Measurements from ENCODE around the gene CXCR6. TPM values are rescaled to one million over a fixed set of nuclear protein-coding genes. Genes with fewer than 3 reads are reported as not detected.

The CXCR6 gene
- total RNA-seq, 4 donors from 2014 or later, result 0.38 to 2.4 (median 1.0) TPM

- TF ChIP-seq CTCF (IDR thresholded peaks at IDR 0.05; ENCODE audit: low read depth), result no peak
These were observed 1.0 kb upstream of the CXCR6 start for GRCh38 chr3:45942051-45942825.

- TF ChIP-seq CTCF (IDR thresholded peaks at IDR 0.05; ENCODE audit: low read depth), result no peak
These were observed 1.8 kb downstream of the CXCR6 start for GRCh38 chr3:45944830-45945620.

- TF ChIP-seq CTCF (IDR thresholded peaks at IDR 0.05; ENCODE audit: low read depth), result no peak
These were observed 3.0 kb downstream of the CXCR6 start for GRCh38 chr3:45946307-45946706.

- no peak for TF ChIP-seq CTCF (IDR thresholded peaks at IDR 0.05; ENCODE audit: low read depth)
These were observed 3.6 kb downstream of the CXCR6 start for GRCh38 chr3:45946875-45947274.

- no peak for TF ChIP-seq CTCF (IDR thresholded peaks at IDR 0.05; ENCODE audit: low read depth)
These were observed 4.1 kb downstream of the CXCR6 start for GRCh38 chr3:45947361-45947760.

GRCh38 chr3:45948311-45948781 is 5.1 kb downstream of the CXCR6 start:
- no peak for TF ChIP-seq CTCF (IDR thresholded peaks at IDR 0.05; ENCODE audit: low read depth)

GRCh38 chr3:45948881-45949280 is 5.6 kb downstream of the CXCR6 start:
- no peak for TF ChIP-seq CTCF (IDR thresholded peaks at IDR 0.05; ENCODE audit: low read depth)
